Measurements from ENCODE around the gene LMNTD1.

- TF ChIP-seq, protein P1, sequence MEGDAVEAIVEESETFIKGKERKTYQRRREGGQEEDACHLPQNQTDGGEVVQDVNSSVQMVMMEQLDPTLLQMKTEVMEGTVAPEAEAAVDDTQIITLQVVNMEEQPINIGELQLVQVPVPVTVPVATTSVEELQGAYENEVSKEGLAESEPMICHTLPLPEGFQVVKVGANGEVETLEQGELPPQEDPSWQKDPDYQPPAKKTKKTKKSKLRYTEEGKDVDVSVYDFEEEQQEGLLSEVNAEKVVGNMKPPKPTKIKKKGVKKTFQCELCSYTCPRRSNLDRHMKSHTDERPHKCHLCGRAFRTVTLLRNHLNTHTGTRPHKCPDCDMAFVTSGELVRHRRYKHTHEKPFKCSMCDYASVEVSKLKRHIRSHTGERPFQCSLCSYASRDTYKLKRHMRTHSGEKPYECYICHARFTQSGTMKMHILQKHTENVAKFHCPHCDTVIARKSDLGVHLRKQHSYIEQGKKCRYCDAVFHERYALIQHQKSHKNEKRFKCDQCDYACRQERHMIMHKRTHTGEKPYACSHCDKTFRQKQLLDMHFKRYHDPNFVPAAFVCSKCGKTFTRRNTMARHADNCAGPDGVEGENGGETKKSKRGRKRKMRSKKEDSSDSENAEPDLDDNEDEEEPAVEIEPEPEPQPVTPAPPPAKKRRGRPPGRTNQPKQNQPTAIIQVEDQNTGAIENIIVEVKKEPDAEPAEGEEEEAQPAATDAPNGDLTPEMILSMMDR (IDR thresholded peaks at IDR 0.05): no peak
- TF ChIP-seq POLR2A (IDR thresholded peaks at IDR 0.05): no peak
Observed at GRCh38 chr12:25550186-25550585, 2.9 kb downstream of the LMNTD1 start.

All from stomach (tissue), 4 donors.